Measurements from ENCODE around the gene PPP3R2.
A peak's percentile ranks its signal among the peaks of the same experiment; 100 is the strongest.

PPP3R2 gene

GRCh38 chr9:101587332-101588043 lies 7.3 kb downstream of the PPP3R2 start:
- TF ChIP-seq CTCF (IDR thresholded peaks at IDR 0.05; ENCODE audit: low read depth, low read length): no peak
- DNase-seq (ENCODE audit: extremely low read depth, low read depth): no peak

GRCh38 chr9:101586651-101587050 lies 8.1 kb downstream of the PPP3R2 start:
- DNase-seq (ENCODE audit: extremely low read depth, low read depth): no peak
- TF ChIP-seq CTCF (IDR thresholded peaks at IDR 0.05; ENCODE audit: low read depth, low read length): no peak

GRCh38 chr9:101585740-101586139 lies 9.0 kb downstream of the PPP3R2 start:
- no peak for DNase-seq (ENCODE audit: extremely low read depth, low read depth)
- TF ChIP-seq CTCF (IDR thresholded peaks at IDR 0.05; ENCODE audit: low read depth, low read length): no peak

GRCh38 chr9:101582553-101582952 lies 12.2 kb downstream of the PPP3R2 start:
- TF ChIP-seq CTCF (IDR thresholded peaks at IDR 0.05; ENCODE audit: low read depth, low read length): no peak
- DNase-seq (ENCODE audit: extremely low read depth, low read depth): peak; percentile 15

- DNase-seq (ENCODE audit: extremely low read depth, low read depth): no peak
Measured at GRCh38 chr9:101579711-101580545, 14.8 kb downstream of the PPP3R2 start.

GRCh38 chr9:101578378-101578777 lies 16.4 kb downstream of the PPP3R2 start:
- DNase-seq (ENCODE audit: extremely low read depth, low read depth): no peak
- TF ChIP-seq CTCF (IDR thresholded peaks at IDR 0.05; ENCODE audit: low read depth, low read length): no peak

More at GRCh38 chr9:101579711-101580545, 14.8 kb downstream of the PPP3R2 start:
- no peak for TF ChIP-seq CTCF (IDR thresholded peaks at IDR 0.05; ENCODE audit: low read depth, low read length)

- no peak for DNase-seq (ENCODE audit: extremely low read depth, low read depth)
- no peak for TF ChIP-seq CTCF (IDR thresholded peaks at IDR 0.05; ENCODE audit: low read depth, low read length)
Measured at GRCh38 chr9:101574731-101575333, 19.9 kb downstream of the PPP3R2 start.

Data from AG09319 (cell line).